ENCODE results near the gene DTNA.

The DTNA gene

DNA sequence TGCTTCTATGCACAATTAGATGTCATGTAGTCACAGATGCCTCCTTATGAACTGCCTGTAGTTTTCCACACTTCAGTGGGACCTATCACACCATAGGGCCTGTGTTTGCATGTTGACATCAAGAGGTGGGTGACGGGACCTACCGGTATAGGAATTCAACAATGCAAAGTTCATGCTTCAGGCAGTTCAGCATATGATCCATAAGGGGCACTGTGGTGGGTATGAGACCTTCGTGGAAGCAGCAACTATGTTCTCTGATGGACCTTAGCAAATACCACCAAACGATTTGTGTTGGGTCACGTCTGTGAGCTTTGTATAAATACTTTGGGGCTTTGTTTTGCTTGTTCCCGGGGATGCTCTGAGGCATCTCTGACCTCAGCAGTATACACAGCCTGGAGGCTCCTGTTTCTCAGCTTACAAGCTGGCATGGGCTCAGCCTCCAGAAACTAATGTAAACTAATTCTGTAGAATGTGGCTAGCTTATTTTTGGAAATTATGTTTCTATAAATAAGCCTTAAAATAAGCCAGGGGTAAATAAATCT, 111.6 kb downstream of the DTNA start:
- no peak overlapping the region for H3K27ac ChIP-seq (ENCODE audit: low read depth, low read length)
- no peak overlapping the region for H2AFZ ChIP-seq (ENCODE audit: low read length, unreplicated experiment)
- peaks cover 7% of the 10 kb centered on the region for H3K36me3 ChIP-seq (ENCODE audit: insufficient read depth, low read length)
- H3K79me2 ChIP-seq (ENCODE audit: control insufficient read depth, insufficient read depth, low read length, unreplicated experiment), result no peaks in the 10 kb centered on the region
- H3K27me3 ChIP-seq (ENCODE audit: insufficient read depth, low read length), result no peaks in the 10 kb centered on the region
- H3K4me3 ChIP-seq (ENCODE audit: low read depth, low read length), result no peak overlapping the region
- H3K4me1 ChIP-seq (ENCODE audit: control insufficient read depth, insufficient read depth, low read length, unreplicated experiment), result no peaks in the 10 kb centered on the region

DNA sequence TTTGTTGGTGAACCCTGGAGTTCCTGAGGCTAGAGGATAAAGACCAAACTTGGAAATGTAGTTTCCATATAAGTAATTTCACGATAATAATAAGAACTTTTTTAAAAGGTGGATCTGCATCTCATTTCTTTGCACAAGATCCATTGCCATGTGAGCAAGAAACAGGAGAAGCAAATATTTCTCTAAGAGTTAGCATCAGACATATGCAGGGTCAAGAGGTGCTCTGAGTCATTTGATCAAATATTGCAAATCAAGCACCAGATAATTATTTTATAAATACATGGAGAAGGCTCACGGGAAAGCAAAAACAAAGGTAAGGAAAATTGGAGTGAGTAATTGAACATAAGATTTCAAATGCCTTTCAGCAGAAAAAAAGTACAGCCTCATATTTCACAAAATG, 118.0 kb downstream of the DTNA start:
- H3K4me1 ChIP-seq (ENCODE audit: control insufficient read depth, insufficient read depth, low read length, unreplicated experiment), result no peaks in the 10 kb centered on the region
- no peak overlapping the region for H2AFZ ChIP-seq (ENCODE audit: low read length, unreplicated experiment)
- no peaks in the 10 kb centered on the region for H3K27me3 ChIP-seq (ENCODE audit: insufficient read depth, low read length)
- no peak overlapping the region for H3K4me3 ChIP-seq (ENCODE audit: low read depth, low read length)
- peaks cover 18% of the 10 kb centered on the region; the same call in 1 of the 2 replicates for H3K36me3 ChIP-seq (ENCODE audit: insufficient read depth, low read length)
- H3K27ac ChIP-seq (ENCODE audit: low read depth, low read length), result no peak overlapping the region
- no peaks in the 10 kb centered on the region for H3K79me2 ChIP-seq (ENCODE audit: control insufficient read depth, insufficient read depth, low read length, unreplicated experiment)

DNA sequence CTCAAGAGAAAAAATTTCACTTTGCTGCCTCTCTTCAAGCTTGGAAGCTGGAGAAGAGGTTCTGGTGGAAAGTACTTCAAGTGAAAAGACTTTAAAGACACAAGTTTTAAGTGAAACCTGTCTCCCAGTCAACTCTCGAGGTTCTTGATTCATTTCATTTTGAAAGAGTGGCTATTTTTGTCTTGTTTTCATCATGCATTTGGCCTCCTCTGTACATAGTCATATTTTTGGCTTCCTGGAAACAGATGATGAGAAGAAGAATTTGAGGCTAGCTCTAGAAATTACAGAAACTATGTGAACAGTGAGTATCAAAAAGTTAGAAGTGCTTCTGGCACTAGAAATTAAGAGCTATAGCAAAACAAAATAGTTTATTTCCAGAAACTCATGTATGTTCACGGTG, 124.8 kb downstream of the DTNA start:
- H3K79me2 ChIP-seq (ENCODE audit: control insufficient read depth, insufficient read depth, low read length, unreplicated experiment), result no peaks in the 10 kb centered on the region
- H2AFZ ChIP-seq (ENCODE audit: low read length, unreplicated experiment), result no peak overlapping the region
- no peak overlapping the region for H3K4me3 ChIP-seq (ENCODE audit: low read depth, low read length)
- no peaks in the 10 kb centered on the region; the same call in 1 of the 2 replicates for H3K36me3 ChIP-seq (ENCODE audit: insufficient read depth, low read length)
- H3K27ac ChIP-seq (ENCODE audit: low read depth, low read length), result no peak overlapping the region
- H3K27me3 ChIP-seq (ENCODE audit: insufficient read depth, low read length), result no peaks in the 10 kb centered on the region
- no peaks in the 10 kb centered on the region for H3K4me1 ChIP-seq (ENCODE audit: control insufficient read depth, insufficient read depth, low read length, unreplicated experiment)

DNA sequence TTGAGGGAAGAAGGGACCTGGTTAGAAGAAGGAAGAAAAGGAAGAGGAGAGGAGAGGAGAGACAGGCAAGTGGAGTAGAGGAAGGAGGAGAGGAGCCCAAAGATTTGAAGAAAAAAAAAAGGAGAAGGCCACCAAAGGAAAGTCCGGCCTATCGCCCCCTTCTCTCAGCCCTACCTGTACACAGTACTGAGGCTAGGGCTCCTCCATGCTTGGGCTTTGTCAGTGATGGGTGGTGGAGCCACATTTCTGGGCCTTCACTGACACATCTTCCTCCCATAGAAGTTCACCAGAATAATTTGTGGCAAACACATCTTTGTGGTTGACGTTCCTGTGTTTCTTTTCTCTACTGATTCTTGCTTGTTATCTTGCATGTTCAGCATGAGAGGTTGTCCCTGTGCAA, 125.4 kb downstream of the DTNA start:
- no peaks in the 10 kb centered on the region for H3K4me1 ChIP-seq (ENCODE audit: control insufficient read depth, insufficient read depth, low read length, unreplicated experiment)
- H3K27me3 ChIP-seq (ENCODE audit: insufficient read depth, low read length), result no peaks in the 10 kb centered on the region
- H3K4me3 ChIP-seq (ENCODE audit: low read depth, low read length), result no peak overlapping the region
- H3K36me3 ChIP-seq (ENCODE audit: insufficient read depth, low read length), result no peaks in the 10 kb centered on the region; the same call in 1 of the 2 replicates
- H3K79me2 ChIP-seq (ENCODE audit: control insufficient read depth, insufficient read depth, low read length, unreplicated experiment), result no peaks in the 10 kb centered on the region
- no peak overlapping the region for H2AFZ ChIP-seq (ENCODE audit: low read length, unreplicated experiment)
- H3K27ac ChIP-seq (ENCODE audit: low read depth, low read length), result no peak overlapping the region

DNA sequence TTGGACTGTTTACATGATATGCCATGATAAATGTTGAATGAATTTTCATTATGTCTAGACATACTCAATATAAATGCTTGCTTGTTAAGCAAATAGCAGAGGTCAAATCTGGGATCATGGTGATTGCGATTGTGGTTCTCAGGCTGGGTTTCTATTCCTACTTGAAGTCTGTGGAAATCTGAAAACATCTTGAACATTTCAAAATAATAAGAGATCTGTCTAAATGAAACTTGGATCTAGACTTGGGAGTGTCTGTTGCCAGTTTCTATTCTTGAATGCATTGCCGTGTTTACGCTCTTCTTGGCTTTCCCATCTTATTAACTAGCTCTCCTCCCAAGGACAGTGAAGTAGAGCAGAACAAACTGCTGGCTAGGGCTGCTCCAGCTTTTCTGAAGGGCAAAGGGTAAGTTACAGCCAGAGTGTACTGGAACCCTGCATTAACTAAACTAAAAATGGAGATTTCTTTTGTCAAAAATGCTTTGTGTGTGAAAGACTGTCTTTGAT, 127.7 kb downstream of the DTNA start:
- Histone ChIP-seq H3K27ac (ENCODE audit: low read depth, low read length) (no peak overlapping the region), H3K4me1 (ENCODE audit: control insufficient read depth, insufficient read depth, low read length, unreplicated experiment) (no peaks in the 10 kb centered on the region), H2AFZ (ENCODE audit: low read length, unreplicated experiment) (no peak overlapping the region), H3K36me3 (ENCODE audit: insufficient read depth, low read length) (no peaks in the 10 kb centered on the region; the same call in 1 of the 2 replicates), H3K27me3 (ENCODE audit: insufficient read depth, low read length) (no peaks in the 10 kb centered on the region), H3K4me3 (ENCODE audit: low read depth, low read length) (no peak overlapping the region), H3K79me2 (ENCODE audit: control insufficient read depth, insufficient read depth, low read length, unreplicated experiment) (no peaks in the 10 kb centered on the region)

DNA sequence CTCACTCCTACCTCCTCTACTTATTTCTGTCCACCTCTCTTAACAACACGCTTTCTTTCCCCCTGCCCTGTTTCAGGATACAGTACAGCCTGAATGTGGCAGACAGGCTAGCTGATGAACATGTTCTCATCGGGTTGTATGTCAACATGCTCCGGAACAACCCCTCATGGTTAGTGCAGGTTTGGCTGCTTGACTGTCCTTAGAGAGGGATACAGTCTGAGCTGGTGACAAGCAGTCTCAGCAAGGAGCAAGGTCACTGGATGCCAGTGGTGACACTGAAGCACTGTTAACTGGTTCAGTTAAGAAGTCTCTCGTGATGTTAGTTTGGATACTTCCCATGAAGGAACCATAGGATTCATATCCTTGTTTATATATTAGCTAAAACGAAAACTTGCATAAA, 128.6 kb downstream of the DTNA start:
- Histone ChIP-seq H3K4me1 (ENCODE audit: control insufficient read depth, insufficient read depth, low read length, unreplicated experiment) (no peaks in the 10 kb centered on the region), H3K36me3 (ENCODE audit: insufficient read depth, low read length) (no peaks in the 10 kb centered on the region; the same call in 1 of the 2 replicates), H3K79me2 (ENCODE audit: control insufficient read depth, insufficient read depth, low read length, unreplicated experiment) (no peaks in the 10 kb centered on the region), H3K4me3 (ENCODE audit: low read depth, low read length) (no peak overlapping the region), H3K27me3 (ENCODE audit: insufficient read depth, low read length) (no peaks in the 10 kb centered on the region), H3K27ac (ENCODE audit: low read depth, low read length) (no peak overlapping the region), H2AFZ (ENCODE audit: low read length, unreplicated experiment) (no peak overlapping the region)

DNA sequence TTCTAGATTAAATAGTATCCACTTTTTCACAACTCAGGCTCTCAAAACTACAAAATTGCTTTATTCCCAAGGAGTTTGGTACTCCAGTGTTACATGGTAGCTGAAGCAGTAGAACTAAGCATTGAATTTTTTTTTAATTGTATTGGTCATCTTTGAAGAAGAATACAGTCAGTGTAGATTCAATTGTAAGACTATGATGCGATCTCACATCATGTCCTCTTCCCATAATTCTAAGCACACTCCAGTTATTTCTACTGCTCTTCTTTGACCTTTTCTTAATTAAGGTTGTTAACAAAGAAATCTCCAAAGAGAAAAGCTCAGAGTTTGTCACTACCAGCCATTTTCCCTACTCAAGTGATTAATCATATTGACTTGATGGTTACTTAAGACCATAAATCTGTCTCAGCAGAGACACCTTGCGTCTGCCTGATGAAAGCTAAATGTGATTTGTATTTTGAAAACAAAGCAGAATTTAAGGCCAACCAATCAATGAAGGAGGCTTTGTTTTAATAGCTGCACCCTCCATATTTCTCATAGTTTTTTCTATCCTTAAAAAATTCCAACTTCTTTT, 130.2 kb downstream of the DTNA start:
- H2AFZ ChIP-seq (ENCODE audit: low read length, unreplicated experiment), result no peak overlapping the region
- H3K79me2 ChIP-seq (ENCODE audit: control insufficient read depth, insufficient read depth, low read length, unreplicated experiment), result no peaks in the 10 kb centered on the region
- no peak overlapping the region for H3K4me3 ChIP-seq (ENCODE audit: low read depth, low read length)
- no peaks in the 10 kb centered on the region; the same call in 1 of the 2 replicates for H3K36me3 ChIP-seq (ENCODE audit: insufficient read depth, low read length)
- no peaks in the 10 kb centered on the region for H3K27me3 ChIP-seq (ENCODE audit: insufficient read depth, low read length)
- H3K27ac ChIP-seq (ENCODE audit: low read depth, low read length), result no peak overlapping the region
- H3K4me1 ChIP-seq (ENCODE audit: control insufficient read depth, insufficient read depth, low read length, unreplicated experiment), result no peaks in the 10 kb centered on the region

DNA sequence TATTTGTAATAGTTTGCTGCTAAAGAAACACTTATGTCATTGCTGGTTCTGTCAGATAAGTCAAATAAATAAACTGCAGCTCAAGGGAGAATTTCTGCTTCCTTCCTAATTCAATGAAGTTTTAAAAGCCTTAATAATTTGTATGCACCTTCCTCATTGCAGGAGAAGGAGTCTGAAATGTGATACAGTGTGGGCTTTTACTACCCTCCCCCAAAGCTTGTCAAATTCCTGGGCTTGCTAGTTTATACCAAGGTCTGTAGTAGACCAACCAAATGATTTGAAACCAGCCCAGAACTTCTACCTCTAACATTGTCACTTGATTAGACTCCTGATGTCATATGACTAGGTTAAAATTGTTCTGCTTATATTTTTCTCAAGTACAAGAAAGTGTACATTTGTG, 131.8 kb downstream of the DTNA start:
- Histone ChIP-seq H3K27ac (ENCODE audit: low read depth, low read length) (no peak overlapping the region), H2AFZ (ENCODE audit: low read length, unreplicated experiment) (no peak overlapping the region), H3K4me3 (ENCODE audit: low read depth, low read length) (no peak overlapping the region), H3K79me2 (ENCODE audit: control insufficient read depth, insufficient read depth, low read length, unreplicated experiment) (no peaks in the 10 kb centered on the region), H3K36me3 (ENCODE audit: insufficient read depth, low read length) (peaks cover 7% of the 10 kb centered on the region), H3K4me1 (ENCODE audit: control insufficient read depth, insufficient read depth, low read length, unreplicated experiment) (no peaks in the 10 kb centered on the region), H3K27me3 (ENCODE audit: insufficient read depth, low read length) (no peaks in the 10 kb centered on the region)

DNA sequence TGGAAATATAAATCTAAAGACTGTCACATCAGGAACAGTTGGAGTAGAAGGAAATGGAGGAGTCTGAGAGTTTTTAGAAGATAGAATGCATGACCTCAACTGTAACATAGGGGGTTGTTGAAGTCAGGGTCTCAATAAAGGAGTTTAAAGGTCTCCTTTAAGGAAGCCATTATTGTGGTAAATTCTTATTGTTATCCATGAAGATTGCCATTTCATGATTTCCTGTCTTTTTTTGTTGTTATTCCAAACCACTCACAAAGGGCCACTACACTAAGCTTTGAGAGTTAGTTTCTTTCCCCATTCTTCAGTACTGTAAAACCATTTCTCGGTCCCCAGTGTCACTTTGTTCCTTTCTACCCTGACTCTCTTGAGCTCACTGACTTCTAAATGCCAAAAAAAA, 134.0 kb downstream of the DTNA start:
- Histone ChIP-seq H3K36me3 (ENCODE audit: insufficient read depth, low read length) (peaks cover 14% of the 10 kb centered on the region), H3K27ac (ENCODE audit: low read depth, low read length) (no peak overlapping the region), H2AFZ (ENCODE audit: low read length, unreplicated experiment) (no peak overlapping the region), H3K79me2 (ENCODE audit: control insufficient read depth, insufficient read depth, low read length, unreplicated experiment) (no peaks in the 10 kb centered on the region), H3K4me1 (ENCODE audit: control insufficient read depth, insufficient read depth, low read length, unreplicated experiment) (no peaks in the 10 kb centered on the region), H3K4me3 (ENCODE audit: low read depth, low read length) (no peak overlapping the region), H3K27me3 (ENCODE audit: insufficient read depth, low read length) (no peaks in the 10 kb centered on the region)

DNA sequence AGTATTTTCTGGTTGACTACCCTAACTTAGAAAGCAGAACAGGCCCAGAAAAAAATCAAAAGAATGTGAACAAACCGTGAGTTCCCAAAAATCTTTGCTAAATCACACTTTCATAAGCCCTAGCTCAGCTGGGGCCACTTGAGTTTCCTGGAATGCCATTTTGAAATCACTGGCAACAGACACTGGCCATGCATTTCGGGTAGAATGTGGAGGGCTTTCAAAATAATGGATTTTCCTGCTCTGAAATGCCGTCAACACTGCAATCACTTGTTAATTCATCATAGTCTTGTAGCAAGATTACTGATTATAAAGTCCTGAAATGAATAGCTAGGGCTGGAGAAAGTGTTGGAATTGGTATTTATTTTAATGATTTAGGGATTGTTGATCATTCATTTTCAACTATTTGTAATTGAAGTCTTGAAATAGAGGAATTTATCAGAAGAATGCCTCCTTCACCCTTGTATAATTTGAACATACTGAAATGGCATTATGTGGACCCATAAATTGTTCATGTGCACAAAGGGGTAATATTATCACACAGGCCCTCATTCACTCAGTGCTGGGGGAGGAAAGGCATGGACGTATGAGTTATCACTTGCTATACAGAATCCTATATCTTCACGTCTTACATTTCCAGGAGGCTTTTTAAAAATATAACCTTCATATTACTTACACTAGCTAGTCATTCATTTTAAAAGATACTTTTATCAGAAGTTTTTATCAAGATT, 134.8 kb downstream of the DTNA start:
- Histone ChIP-seq H3K4me1 (ENCODE audit: control insufficient read depth, insufficient read depth, low read length, unreplicated experiment) (no peaks in the 10 kb centered on the region), H3K36me3 (ENCODE audit: insufficient read depth, low read length) (peaks cover 14% of the 10 kb centered on the region), H3K27ac (ENCODE audit: low read depth, low read length) (no peak overlapping the region), H2AFZ (ENCODE audit: low read length, unreplicated experiment) (no peak overlapping the region), H3K4me3 (ENCODE audit: low read depth, low read length) (no peak overlapping the region), H3K79me2 (ENCODE audit: control insufficient read depth, insufficient read depth, low read length, unreplicated experiment) (no peaks in the 10 kb centered on the region), H3K27me3 (ENCODE audit: insufficient read depth, low read length) (no peaks in the 10 kb centered on the region)

DNA sequence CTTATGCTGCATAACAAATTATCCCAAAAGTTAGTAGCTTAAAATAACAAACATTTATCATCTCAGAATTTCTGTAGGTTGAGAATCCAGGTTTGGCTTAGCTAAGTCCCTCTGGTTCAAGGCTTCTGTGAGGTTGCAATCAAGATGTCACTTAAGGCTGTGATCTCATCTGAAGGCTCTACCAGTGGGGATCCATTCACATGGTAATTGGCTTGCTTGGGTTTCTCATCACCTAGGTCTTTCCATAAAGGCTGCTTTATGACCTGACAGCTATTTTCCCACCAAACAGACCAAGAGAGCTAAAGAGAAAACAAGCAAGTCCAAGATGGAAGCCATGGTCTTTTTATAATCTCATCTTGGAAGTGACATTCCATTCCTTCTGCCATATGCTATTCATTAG, 137.3 kb downstream of the DTNA start:
- H3K79me2 ChIP-seq (ENCODE audit: control insufficient read depth, insufficient read depth, low read length, unreplicated experiment), result no peaks in the 10 kb centered on the region
- H3K27me3 ChIP-seq (ENCODE audit: insufficient read depth, low read length), result no peaks in the 10 kb centered on the region
- H3K4me3 ChIP-seq (ENCODE audit: low read depth, low read length), result no peak overlapping the region
- no peak overlapping the region for H2AFZ ChIP-seq (ENCODE audit: low read length, unreplicated experiment)
- no peak overlapping the region for H3K27ac ChIP-seq (ENCODE audit: low read depth, low read length)
- peaks cover 19% of the 10 kb centered on the region for H3K36me3 ChIP-seq (ENCODE audit: insufficient read depth, low read length)
- H3K4me1 ChIP-seq (ENCODE audit: control insufficient read depth, insufficient read depth, low read length, unreplicated experiment), result no peaks in the 10 kb centered on the region
